ENCODE data around the gene SERPINB8.
A peak's percentile ranks its signal among the peaks of the same experiment; 100 is the strongest.

Gene SERPINB8

DNA sequence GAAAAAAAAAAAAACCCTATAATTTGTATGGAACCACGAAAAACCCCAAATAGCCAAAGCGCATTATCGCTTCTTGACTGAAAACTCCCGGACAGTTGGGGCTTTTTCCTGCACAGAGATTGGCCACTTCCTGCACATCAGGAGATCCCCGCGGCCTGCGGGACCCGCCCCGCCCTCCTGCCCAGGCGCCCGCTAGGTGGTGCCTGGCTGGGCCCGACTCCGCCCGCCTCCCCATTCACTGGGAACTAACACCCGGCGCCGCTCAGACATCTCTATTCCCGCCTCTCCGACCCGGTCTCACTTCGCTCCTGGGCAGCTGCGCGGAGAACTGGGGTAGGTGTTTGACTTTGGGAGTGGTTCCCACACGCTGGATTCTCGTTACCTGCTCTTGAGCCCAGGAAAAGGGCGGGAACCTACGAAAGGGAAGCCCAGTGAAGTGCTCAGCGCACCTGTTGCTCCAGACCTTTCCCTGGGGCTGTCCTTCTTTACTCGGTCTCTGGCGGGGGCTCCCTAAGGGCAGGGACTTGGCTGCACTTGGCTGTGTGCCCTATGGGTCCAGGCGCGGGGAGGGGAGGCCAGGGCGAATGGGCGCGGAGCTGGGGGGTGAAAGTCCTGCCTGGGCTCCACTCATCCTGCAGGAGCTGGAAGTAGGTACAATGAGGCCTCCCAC lies 20.7 kb upstream of the SERPINB8 start, which contains the start of gene HMSD:
TSS of gene HMSD (plus strand) at position 234 of the 670 bp plus-strand sequence. CDS start 4,155 bp downstream, outside the sequence.
- Histone ChIP-seq H3K4me1 (ENCODE audit: control insufficient read depth, insufficient read depth, low read length) (no peaks in the 10 kb centered on the region), H3K36me3 (ENCODE audit: control insufficient read depth, insufficient read depth, low read length) (no peaks in the 10 kb centered on the region), H3K9me3 (ENCODE audit: control insufficient read depth, insufficient read depth, low read length) (no peaks in the 10 kb centered on the region), H3K9ac (ENCODE audit: low read depth, low read length) (peak within 1 kb of the TSS; percentile 70), H3K4me3 (ENCODE audit: low read depth, low read length) (peak within 1 kb of the TSS; percentile 77), H3K27me3 (ENCODE audit: control insufficient read depth, insufficient read depth, low read length) (peaks cover 27% of the 10 kb centered on the region)

DNA sequence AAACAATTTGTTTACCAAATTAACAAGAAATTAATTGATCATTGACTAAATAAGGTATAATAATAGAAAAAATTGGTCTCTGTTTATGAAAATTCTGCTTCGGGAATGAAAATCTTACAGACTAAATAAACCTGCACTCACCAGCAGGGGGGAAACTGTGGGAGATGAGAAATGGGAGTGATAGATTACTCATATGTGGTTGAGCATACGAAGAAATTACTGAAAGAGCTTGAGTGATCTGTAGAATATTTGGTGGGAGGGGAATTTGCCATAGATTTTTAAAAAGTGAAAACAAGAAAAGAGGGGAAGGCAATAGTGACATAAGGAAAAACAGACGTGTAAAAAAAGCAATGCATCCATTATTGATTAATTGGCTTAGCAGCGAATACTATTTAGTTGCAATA lies 18.6 kb upstream of the SERPINB8 start:
- H3K36me3 ChIP-seq (ENCODE audit: control insufficient read depth, insufficient read depth, low read length), result no peaks in the 10 kb centered on the region
- no peak overlapping the region for H3K9ac ChIP-seq (ENCODE audit: low read depth, low read length)
- no peaks in the 10 kb centered on the region for H3K4me1 ChIP-seq (ENCODE audit: control insufficient read depth, insufficient read depth, low read length)
- H3K4me3 ChIP-seq (ENCODE audit: low read depth, low read length), result no peak overlapping the region
- H3K9me3 ChIP-seq (ENCODE audit: control insufficient read depth, insufficient read depth, low read length), result no peaks in the 10 kb centered on the region
- peaks cover 26% of the 10 kb centered on the region for H3K27me3 ChIP-seq (ENCODE audit: control insufficient read depth, insufficient read depth, low read length)

GRCh38 chr18:63953811-63954210 lies 16.1 kb upstream of the SERPINB8 start:
- H3K36me3 ChIP-seq (ENCODE audit: control insufficient read depth, insufficient read depth, low read length), result no peaks in the 10 kb centered on the region
- peaks cover 8% of the 10 kb centered on the region for H3K27me3 ChIP-seq (ENCODE audit: control insufficient read depth, insufficient read depth, low read length)
- no peaks in the 10 kb centered on the region for H3K4me1 ChIP-seq (ENCODE audit: control insufficient read depth, insufficient read depth, low read length)
- no peaks in the 10 kb centered on the region for H3K9me3 ChIP-seq (ENCODE audit: control insufficient read depth, insufficient read depth, low read length)
- no peak overlapping the region for H3K9ac ChIP-seq (ENCODE audit: low read depth, low read length)
- H3K4me3 ChIP-seq (ENCODE audit: low read depth, low read length), result no peak overlapping the region

DNA sequence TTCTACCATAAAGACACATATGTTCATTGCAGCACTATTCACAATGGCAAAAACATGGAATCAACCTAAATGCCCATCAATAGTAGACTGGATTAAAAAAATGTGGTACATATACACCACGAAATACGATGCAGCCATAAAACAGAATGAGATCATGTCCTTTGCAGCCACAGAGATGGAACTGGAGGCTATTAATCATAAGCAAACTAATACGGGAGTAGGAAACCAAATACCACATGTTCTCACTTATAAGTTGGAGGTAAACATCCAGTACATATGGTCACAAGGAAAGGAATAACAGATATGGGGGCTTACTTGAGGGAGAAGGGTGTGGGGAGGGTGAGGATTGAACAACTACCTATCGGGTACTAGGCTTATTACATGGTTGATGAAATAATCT lies 13.1 kb upstream of the SERPINB8 start:
- H3K9ac ChIP-seq (ENCODE audit: low read depth, low read length), result no peak overlapping the region
- H3K36me3 ChIP-seq (ENCODE audit: control insufficient read depth, insufficient read depth, low read length), result no peaks in the 10 kb centered on the region
- peaks cover 4% of the 10 kb centered on the region for H3K27me3 ChIP-seq (ENCODE audit: control insufficient read depth, insufficient read depth, low read length)
- H3K4me1 ChIP-seq (ENCODE audit: control insufficient read depth, insufficient read depth, low read length), result no peaks in the 10 kb centered on the region
- H3K4me3 ChIP-seq (ENCODE audit: low read depth, low read length), result no peak overlapping the region
- no peaks in the 10 kb centered on the region for H3K9me3 ChIP-seq (ENCODE audit: control insufficient read depth, insufficient read depth, low read length)

GRCh38 chr18:63960891-63961290 lies 9.0 kb upstream of the SERPINB8 start:
- no peaks in the 10 kb centered on the region for H3K4me1 ChIP-seq (ENCODE audit: control insufficient read depth, insufficient read depth, low read length)
- no peak overlapping the region for H3K4me3 ChIP-seq (ENCODE audit: low read depth, low read length)
- no peak overlapping the region for H3K9ac ChIP-seq (ENCODE audit: low read depth, low read length)

GRCh38 chr18:63961435-63961980 lies 8.4 kb upstream of the SERPINB8 start:
- Histone ChIP-seq H3K9me3 (ENCODE audit: control insufficient read depth, insufficient read depth, low read length) (no peaks in the 10 kb centered on the region), H3K4me3 (ENCODE audit: low read depth, low read length) (no peak overlapping the region), H3K27me3 (ENCODE audit: control insufficient read depth, insufficient read depth, low read length) (peaks cover 25% of the 10 kb centered on the region), H3K9ac (ENCODE audit: low read depth, low read length) (no peak overlapping the region), H3K4me1 (ENCODE audit: control insufficient read depth, insufficient read depth, low read length) (no peaks in the 10 kb centered on the region), H3K36me3 (ENCODE audit: control insufficient read depth, insufficient read depth, low read length) (no peaks in the 10 kb centered on the region)

More at GRCh38 chr18:63960891-63961290, 9.0 kb upstream of the SERPINB8 start:
- H3K27me3 ChIP-seq (ENCODE audit: control insufficient read depth, insufficient read depth, low read length), result peaks cover 19% of the 10 kb centered on the region
- H3K36me3 ChIP-seq (ENCODE audit: control insufficient read depth, insufficient read depth, low read length), result no peaks in the 10 kb centered on the region
- no peaks in the 10 kb centered on the region for H3K9me3 ChIP-seq (ENCODE audit: control insufficient read depth, insufficient read depth, low read length)

- Histone ChIP-seq H3K4me1 (ENCODE audit: control insufficient read depth, insufficient read depth, low read length) (no peaks in the 10 kb centered on the region), H3K27me3 (ENCODE audit: control insufficient read depth, insufficient read depth, low read length) (peaks cover 28% of the 10 kb centered on the region), H3K9me3 (ENCODE audit: control insufficient read depth, insufficient read depth, low read length) (no peaks in the 10 kb centered on the region), H3K4me3 (ENCODE audit: low read depth, low read length) (no peak overlapping the region), H3K9ac (ENCODE audit: low read depth, low read length) (no peak overlapping the region), H3K36me3 (ENCODE audit: control insufficient read depth, insufficient read depth, low read length) (no peaks in the 10 kb centered on the region)
Observed at GRCh38 chr18:63962137-63962536, 7.7 kb upstream of the SERPINB8 start.

- no peak overlapping the region for H3K4me3 ChIP-seq (ENCODE audit: low read depth, low read length)
- H3K36me3 ChIP-seq (ENCODE audit: control insufficient read depth, insufficient read depth, low read length), result no peaks in the 10 kb centered on the region
- peaks cover 43% of the 10 kb centered on the region for H3K27me3 ChIP-seq (ENCODE audit: control insufficient read depth, insufficient read depth, low read length)
- no peak overlapping the region for H3K9ac ChIP-seq (ENCODE audit: low read depth, low read length)
- H3K4me1 ChIP-seq (ENCODE audit: control insufficient read depth, insufficient read depth, low read length), result no peaks in the 10 kb centered on the region
- H3K9me3 ChIP-seq (ENCODE audit: control insufficient read depth, insufficient read depth, low read length), result no peaks in the 10 kb centered on the region
Observed at GRCh38 chr18:63963615-63964256, 6.1 kb upstream of the SERPINB8 start.

DNA sequence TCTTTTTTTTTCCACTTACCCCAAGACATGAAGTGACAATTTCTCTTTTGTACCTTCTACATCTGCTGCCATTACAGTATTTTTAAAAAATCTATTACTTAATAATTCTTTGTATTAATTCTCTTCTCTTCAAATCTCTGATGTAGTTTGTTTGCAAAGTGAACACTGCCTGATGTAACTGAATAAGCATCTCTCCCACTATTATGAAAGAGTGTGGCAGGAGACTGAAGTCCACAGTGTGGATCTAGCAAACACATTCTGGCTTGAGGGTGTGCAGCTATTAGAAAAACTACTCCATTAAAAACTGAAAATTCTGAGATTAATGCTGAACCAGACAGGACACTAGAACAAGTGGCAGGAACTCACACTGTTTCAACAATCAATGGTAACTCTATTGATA lies 5.0 kb upstream of the SERPINB8 start:
- H3K27me3 ChIP-seq (ENCODE audit: control insufficient read depth, insufficient read depth, low read length), result peaks cover 52% of the 10 kb centered on the region
- H3K4me1 ChIP-seq (ENCODE audit: control insufficient read depth, insufficient read depth, low read length), result peaks cover 3% of the 10 kb centered on the region
- no peaks in the 10 kb centered on the region for H3K9me3 ChIP-seq (ENCODE audit: control insufficient read depth, insufficient read depth, low read length)
- no peaks in the 10 kb centered on the region for H3K36me3 ChIP-seq (ENCODE audit: control insufficient read depth, insufficient read depth, low read length)
- H3K9ac ChIP-seq (ENCODE audit: low read depth, low read length), result no peak overlapping the region
- no peak overlapping the region for H3K4me3 ChIP-seq (ENCODE audit: low read depth, low read length)

GRCh38 chr18:63965716-63966330 lies 4.1 kb upstream of the SERPINB8 start:
- Histone ChIP-seq H3K9me3 (ENCODE audit: control insufficient read depth, insufficient read depth, low read length) (no peaks in the 10 kb centered on the region), H3K27me3 (ENCODE audit: control insufficient read depth, insufficient read depth, low read length) (peaks cover 48% of the 10 kb centered on the region), H3K36me3 (ENCODE audit: control insufficient read depth, insufficient read depth, low read length) (no peaks in the 10 kb centered on the region), H3K4me3 (ENCODE audit: low read depth, low read length) (no peak overlapping the region), H3K9ac (ENCODE audit: low read depth, low read length) (no peak overlapping the region), H3K4me1 (ENCODE audit: control insufficient read depth, insufficient read depth, low read length) (peaks cover 3% of the 10 kb centered on the region)

- peaks cover 72% of the 10 kb centered on the region for H3K27me3 ChIP-seq (ENCODE audit: control insufficient read depth, insufficient read depth, low read length)
- peak overlapping the region; percentile 28 for H3K9ac ChIP-seq (ENCODE audit: low read depth, low read length)
- H3K4me3 ChIP-seq (ENCODE audit: low read depth, low read length), result peak overlapping the region; percentile 80
- no peaks in the 10 kb centered on the region for H3K36me3 ChIP-seq (ENCODE audit: control insufficient read depth, insufficient read depth, low read length)
- H3K4me1 ChIP-seq (ENCODE audit: control insufficient read depth, insufficient read depth, low read length), result peaks cover 3% of the 10 kb centered on the region
- H3K9me3 ChIP-seq (ENCODE audit: control insufficient read depth, insufficient read depth, low read length), result no peaks in the 10 kb centered on the region
Observed at GRCh38 chr18:63970809-63971205, 926 bp downstream of the SERPINB8 start.

Data from iPS-15b (cell line).